WTC11 (cell line): ENCODE data around the gene FBXW9. TPM values are rescaled to one million over a fixed set of nuclear protein-coding genes. Genes with fewer than 3 reads are reported as not detected.

Experiments used
- ATAC-seq: fragments of 200-7000 bp; cut with Tn5 transposase; 2 replicates; pipeline ENCODE4 v1.10.0; 2021; ENCODE audit warnings: mild to moderate bottlenecking, moderate library complexity
- CTCF ChIA-PET: fragments of 300-600 bp; sonication (Branson Sonifier 250); formaldehyde crosslinking; loops from one replicate; lab custom pipeline; 2021; ENCODE audit warnings: antibody characterized with exemption; lab: Charles Lee
- POLR2A ChIA-PET: fragments of 350-600 bp; sonication (Branson Sonifier 250); formaldehyde crosslinking; loops from one replicate; lab custom pipeline; 2021; ENCODE audit warnings: antibody characterized with exemption; lab: Charles Lee
- DNase-seq: peaks from one replicate; pipeline ENCODE4 v3.0.0; 2021; ENCODE audit warnings: low spot score
- H3K27ac Mint-ChIP-seq: 2 replicates; pipeline ENCODE4 v1.8.0; 2021; ENCODE audit warnings: mixed read lengths
- H3K27me3 Mint-ChIP-seq: 2 replicates; pipeline ENCODE4 v1.8.0; 2021; ENCODE audit warnings: low read depth, mild to moderate bottlenecking, moderate library complexity, mixed read lengths
- H3K36me3 Mint-ChIP-seq: 2 replicates; pipeline ENCODE4 v1.8.0; 2021; ENCODE audit warnings: mixed read lengths
- H3K4me1 Mint-ChIP-seq: 2 replicates; pipeline ENCODE4 v1.8.0; 2022; ENCODE audit warnings: mixed read lengths
- H3K4me3 Mint-ChIP-seq: 2 replicates; pipeline ENCODE4 v1.8.0; 2021; ENCODE audit warnings: mild to moderate bottlenecking, moderate library complexity, mixed read lengths
- H3K9me3 Mint-ChIP-seq: 2 replicates; pipeline ENCODE4 v1.8.0; 2021; ENCODE audit warnings: mixed read lengths
- ESRRA ChIP-seq: sonication (generic); formaldehyde crosslinking; IDR thresholded peaks from 2 replicates; pipeline ENCODE4 v1.8.1; 2022; ENCODE audit warnings: mild to moderate bottlenecking, missing genetic modification reagents, borderline replicate concordance
- ETV6 ChIP-seq: sonication (generic); formaldehyde crosslinking; IDR thresholded peaks from 2 replicates; pipeline ENCODE4 v1.8.1; 2022; ENCODE audit warnings: mild to moderate bottlenecking, missing genetic modification reagents
- GTF2I ChIP-seq: fragments of 250-450 bp; sonication (Bioruptor Pico); conservative IDR thresholded peaks from 2 replicates; pipeline ENCODE4 v1.4.0; 2021; ENCODE audit warnings: mild to moderate bottlenecking
- HMGXB4 ChIP-seq: sonication (generic); formaldehyde crosslinking; IDR thresholded peaks from 2 replicates; pipeline ENCODE4 v1.8.1; 2023; ENCODE audit warnings: mild to moderate bottlenecking, moderate library complexity, missing genetic modification reagents
- JUN ChIP-seq: sonication (generic); formaldehyde crosslinking; IDR thresholded peaks from 2 replicates; pipeline ENCODE4 v1.8.0; 2023; ENCODE audit warnings: mild to moderate bottlenecking, missing genetic modification reagents
- MLX ChIP-seq: sonication (generic); formaldehyde crosslinking; IDR thresholded peaks from 2 replicates; pipeline ENCODE4 v1.8.1; 2023; ENCODE audit warnings: mild to moderate bottlenecking, missing genetic modification reagents, moderate library complexity
- MYBL2 ChIP-seq: sonication (generic); formaldehyde crosslinking; IDR thresholded peaks from 2 replicates; pipeline ENCODE4 v1.8.1; 2023; ENCODE audit warnings: mild to moderate bottlenecking, moderate library complexity, missing genetic modification reagents
- NFATC4 ChIP-seq: fragments of 250-450 bp; sonication (Bioruptor Pico); IDR thresholded peaks from 2 replicates; pipeline ENCODE4 v1.9.0; 2021; ENCODE audit warnings: mild to moderate bottlenecking
- NFYB ChIP-seq: sonication (generic); formaldehyde crosslinking; conservative IDR thresholded peaks from 2 replicates; pipeline ENCODE4 v1.8.0; 2022; ENCODE audit warnings: low read depth, missing genetic modification reagents
- PRDM15 ChIP-seq: sonication (generic); formaldehyde crosslinking; IDR thresholded peaks from 2 replicates; pipeline ENCODE4 v1.8.0; 2022; ENCODE audit warnings: missing genetic modification reagents
- PRRX2 ChIP-seq: fragments of 250-450 bp; sonication (Bioruptor Pico); IDR thresholded peaks from 2 replicates; pipeline ENCODE4 v1.8.0; 2021; ENCODE audit warnings: mild to moderate bottlenecking
- RELA ChIP-seq: sonication (generic); formaldehyde crosslinking; IDR thresholded peaks from 2 replicates; pipeline ENCODE4 v1.8.1; 2022; ENCODE audit warnings: missing genetic modification reagents, mild to moderate bottlenecking, borderline replicate concordance
- RORB ChIP-seq: fragments of 250-450 bp; sonication (Bioruptor Pico); IDR thresholded peaks from 2 replicates; pipeline ENCODE4 v1.9.0; 2021; ENCODE audit warnings: mild to moderate bottlenecking
- SP1 ChIP-seq: sonication (generic); formaldehyde crosslinking; conservative IDR thresholded peaks from 2 replicates; pipeline ENCODE4 v1.8.1; 2022; ENCODE audit warnings: missing genetic modification reagents
- TEAD4 ChIP-seq: sonication (generic); formaldehyde crosslinking; IDR thresholded peaks from 2 replicates; pipeline ENCODE4 v1.8.0; 2022; ENCODE audit warnings: mild to moderate bottlenecking, missing genetic modification reagents
- USF1 ChIP-seq: sonication (generic); formaldehyde crosslinking; IDR thresholded peaks from 2 replicates; pipeline ENCODE4 v1.8.0; 2022; ENCODE audit warnings: mild to moderate bottlenecking, missing genetic modification reagents
- ZNF121 ChIP-seq: sonication (generic); formaldehyde crosslinking; IDR thresholded peaks from 2 replicates; pipeline ENCODE4 v1.8.0; 2023; ENCODE audit warnings: missing genetic modification reagents
- ZNF396 ChIP-seq: fragments of 250-450 bp; sonication (Bioruptor Pico); IDR thresholded peaks from 2 replicates; pipeline ENCODE4 v1.8.0; 2021; ENCODE audit warnings: mild to moderate bottlenecking, moderate library complexity, borderline replicate concordance
- ZNF425 ChIP-seq: fragments of 250-450 bp; sonication (Bioruptor Pico); conservative IDR thresholded peaks from 2 replicates; pipeline ENCODE4 v1.9.0; 2021; ENCODE audit warnings: mild to moderate bottlenecking
- ZNF532 ChIP-seq: fragments of 250-450 bp; sonication (Bioruptor Pico); IDR thresholded peaks from 2 replicates; pipeline ENCODE4 v1.9.0; 2021; ENCODE audit warnings: mild to moderate bottlenecking, borderline replicate concordance
- ZSCAN18 ChIP-seq: fragments of 250-450 bp; sonication (Bioruptor Pico); IDR thresholded peaks from 2 replicates; pipeline ENCODE4 v2.1.2; 2022; ENCODE audit warnings: mild to moderate bottlenecking, moderate library complexity
- total RNA-seq: library from RNA; stranded (reverse); gene quantifications from 3 replicates; pipeline ENCODE4 v1.2.3, GENCODE V29; 2021

FBXW9 gene
- total RNA-seq, 1 experiment from 2014 or later = 15.2 TPM

GRCh38 chr19:12681074-12681987 is 15.1 kb downstream of the FBXW9 start, which contains the start of gene DHPS:
Gene DHPS, minus strand, starts transcription at chr19:12681880. Its CDS starts 114 bp downstream, at chr19:12681766.
- Mint-ChIP-seq H3K27me3 (no peaks in the 10 kb centered on the region), H3K9me3 (no peaks in the 10 kb centered on the region), H3K27ac (peak within 1 kb of the TSS; percentile 99), H3K36me3 (peaks cover 31% of the 10 kb centered on the region), H3K4me3 (peak within 1 kb of the TSS; percentile 89), H3K4me1 (peaks cover 5% of the 10 kb centered on the region; the same call in 1 of the 2 replicates)
- ChIA-PET CTCF (interaction anchor here (0.6 to 2.5 kb wide), 9 partner anchors 10 to 79 kb away, joined by 3 to 22 read pairs (median 4); no protein-coding TSS in a partner anchor), POLR2A (interaction anchor here (0.6 to 1.8 kb wide), 10 partner anchors 15 to 1107 kb away, joined by 3 to 13 read pairs (median 4); partner anchors contain the start of gene FBXW9)
- peak; percentile 89 for ATAC-seq
- peak; percentile 92 for DNase-seq
- TF ChIP-seq NFYB (CRISPR knock-in tag) = no peak
- peak; percentile 79; the same call in 1 of the 2 replicates for TF ChIP-seq MLX (CRISPR knock-in tag)
- TF ChIP-seq SP1 (CRISPR knock-in tag) = peak; percentile 42
- peak; percentile 62; the same call in 1 of the 2 replicates for TF ChIP-seq JUN (CRISPR knock-in tag)
- no peak for TF ChIP-seq PRDM15
- TF ChIP-seq HMGXB4 (CRISPR knock-in tag) = 0 out of 2 replicates have a peak, but pooled peaks have one; percentile 38
- no peak for TF ChIP-seq GTF2I (CRISPR knock-in tag)
- no peak for TF ChIP-seq ZNF532 (CRISPR knock-in tag)
- peak; percentile 74; the same call in 1 of the 2 replicates for TF ChIP-seq NFATC4 (CRISPR knock-in tag)
- TF ChIP-seq ZNF425 = no peak
- peak; percentile 62; the same call in 1 of the 2 replicates for TF ChIP-seq ETV6 (CRISPR knock-in tag)
- no peak for TF ChIP-seq PRRX2 (CRISPR knock-in tag)
- TF ChIP-seq RELA (CRISPR knock-in tag) = no peak
- TF ChIP-seq MYBL2 (CRISPR knock-in tag) = no peak
- no peak for TF ChIP-seq ZNF396 (CRISPR knock-in tag)
- peak; percentile 94 for TF ChIP-seq USF1 (CRISPR knock-in tag)
- no peak for TF ChIP-seq ESRRA (CRISPR knock-in tag)
- TF ChIP-seq ZSCAN18 (CRISPR knock-in tag) = no peak
- TF ChIP-seq RORB = no peak
- peak; percentile 58; the same call in 1 of the 2 replicates for TF ChIP-seq TEAD4 (CRISPR knock-in tag)
- no peak for TF ChIP-seq ZNF121 (CRISPR knock-in tag)
